HCT116 (cell line): Measurements from ENCODE around the gene SRGN. TPM values are rescaled to one million over a fixed set of nuclear protein-coding genes. Genes with fewer than 3 reads are reported as not detected.

Experiments
- ATAC-seq: fragments of 200-7000 bp; cut with Tn5 transposase; 2 replicates; pipeline ENCODE4 v1.9.1; 2020; ENCODE audit warnings: mild to moderate bottlenecking, moderate library complexity
- BruUV-seq: library from RNA; stranded (reverse); fragments of 400-500 nt; replicated peaks from 2 replicates; lab custom pipeline; 2021; lab: Mats Ljungman, UMichigan
- CTCF ChIA-PET: fragments of 300-600 bp; sonication (Branson Sonifier 250); formaldehyde crosslinking; loops from one replicate; lab custom pipeline; 2021; ENCODE audit warnings: antibody characterized with exemption; lab: Charles Lee
- POLR2A ChIA-PET: fragments of 300-600, 350-600 bp; sonication (Branson Sonifier 250); formaldehyde crosslinking; loops from one replicate; lab custom pipeline; 2021; ENCODE audit warnings: antibody characterized with exemption; lab: Charles Lee
- RAD21 ChIA-PET, 2 experiments: fragments of 300-600 bp; sonication (Branson Sonifier 250); formaldehyde crosslinking; loops; one replicate each; lab custom pipeline; 2023; ENCODE audit warnings: low total read pairs in 2 of 2; ENCODE audit not compliant: uncharacterized antibody in 2 of 2, unreplicated experiment in 2 of 2, low non-redundant PET in 1 of 2; lab: Charles Lee
- DNase-seq: peaks from one replicate; pipeline ENCODE4 v3.0.0-alpha.2; 2010; ENCODE audit warnings: low read depth, low spot score
- H2AFZ ChIP-seq: fragments of 200-600 bp; shearing (Covaris generic), sonication (generic); 2 replicates; pipeline ENCODE4 v1.6.1; 2017; ENCODE audit warnings: low read depth, mixed run types, mixed read lengths, antibody characterized with exemption, low read length; ENCODE audit not compliant: poor library complexity, severe bottlenecking
- H3K27ac ChIP-seq: 2 replicates; pipeline ENCODE4 v1.5.1; 2012; ENCODE audit warnings: low read depth, low read length
- H3K27me3 ChIP-seq: fragments of 200-600 bp; sonication (generic); 2 replicates; pipeline ENCODE4 v1.6.1; 2016; ENCODE audit warnings: mixed run types, low read length, mixed read lengths; ENCODE audit not compliant: insufficient read depth
- H3K36me3 ChIP-seq, 2 experiments: fragments of 200-500 bp in 1 of 2; fragments of 200-600 bp in 1 of 2; sonication (Bioruptor generic) in 1 of 2; sonication (generic) in 1 of 2; 2 replicates each; pipeline versions ENCODE4 v1.5.1 to v1.6.1; 2014 to 2016; ENCODE audit warnings: low read length in 2 of 2, inconsistent platforms in 1 of 2, mixed read lengths in 1 of 2, mixed run types in 1 of 2; ENCODE audit not compliant: insufficient read depth in 2 of 2, control insufficient read depth in 1 of 2
- H3K4me1 ChIP-seq, 2 experiments: fragments of 200-600 bp in 1 of 2; sonication (generic) in 1 of 2; 2 replicates each; pipeline versions ENCODE4 v1.5.1 to v1.6.1; 2012 to 2017; ENCODE audit warnings: low read length in 2 of 2, inconsistent platforms in 1 of 2, mild to moderate bottlenecking in 1 of 2, mixed read lengths in 1 of 2, mixed run types in 1 of 2, moderate library complexity in 1 of 2; ENCODE audit not compliant: insufficient read depth in 2 of 2, control insufficient read depth in 1 of 2
- H3K4me2 ChIP-seq: fragments of 200-600 bp; sonication (generic); 2 replicates; pipeline ENCODE4 v1.6.1; 2017; ENCODE audit warnings: mixed run types, low read length, mixed read lengths
- H3K4me3 ChIP-seq, 2 experiments: fragments of 200-600 bp in 1 of 2; sonication (generic) in 1 of 2; replicated peaks in 1 of 2; 2 replicates each; pipeline ENCODE4 v1.5.1; 2011 to 2016; ENCODE audit warnings: low read length in 2 of 2, control low read depth in 1 of 2, low read depth in 1 of 2, mild to moderate bottlenecking in 1 of 2, mixed read lengths in 1 of 2, mixed run types in 1 of 2
- H3K79me2 ChIP-seq: fragments of 200-600 bp; sonication (generic); 2 replicates; pipeline ENCODE4 v1.6.1; 2017; ENCODE audit warnings: mild to moderate bottlenecking, mixed run types, low read length, moderate library complexity, mixed read lengths; ENCODE audit not compliant: insufficient read depth
- H3K9ac ChIP-seq: fragments of 200-600 bp; sonication (generic); 2 replicates; pipeline ENCODE4 v1.6.1; 2016; ENCODE audit warnings: low read length, mixed read lengths
- H3K9me2 ChIP-seq: fragments of 200-600 bp; sonication (generic), shearing (Covaris generic); 2 replicates; pipeline ENCODE4 v1.6.1; 2017; ENCODE audit warnings: mixed run types, mild to moderate bottlenecking, moderate library complexity; ENCODE audit not compliant: insufficient read depth
- H3K9me3 ChIP-seq, 2 experiments: fragments of 200-500 bp in 1 of 2; fragments of 200-600 bp in 1 of 2; sonication (Bioruptor generic) in 1 of 2; sonication (generic) in 1 of 2; 2 replicates each; pipeline ENCODE4 v1.6.1; 2014 to 2017; ENCODE audit warnings: low read length in 2 of 2, mixed read lengths in 2 of 2, inconsistent platforms in 1 of 2, low read depth in 1 of 2, mild to moderate bottlenecking in 1 of 2, mixed run types in 1 of 2, moderate library complexity in 1 of 2; ENCODE audit not compliant: control insufficient read depth in 1 of 2, insufficient read depth in 1 of 2
- H4K20me1 ChIP-seq: fragments of 200-600 bp; sonication (generic), shearing (Covaris generic); 2 replicates; pipeline ENCODE4 v1.6.1; 2017; ENCODE audit warnings: mixed run types, mild to moderate bottlenecking, moderate library complexity; ENCODE audit not compliant: insufficient read depth
- ATF3 ChIP-seq: IDR thresholded peaks from 2 replicates; pipeline ENCODE4 v1.6.1; 2012
- EGR1 ChIP-seq: IDR thresholded peaks from 2 replicates; pipeline ENCODE4 v1.6.1; 2012; ENCODE audit warnings: low read depth
- ELF1 ChIP-seq: IDR thresholded peaks from 2 replicates; pipeline ENCODE4 v1.6.1; 2012; ENCODE audit warnings: low read depth, borderline replicate concordance
- EZH2 ChIP-seq: fragments of 200-600 bp; sonication (generic); IDR thresholded peaks from 2 replicates; pipeline ENCODE4 v1.6.1; 2017; ENCODE audit warnings: antibody characterized with exemption, mixed run types
- JUND ChIP-seq: IDR thresholded peaks from 2 replicates; pipeline ENCODE4 v1.6.1; 2012
- POLR2AphosphoS5 ChIP-seq: IDR thresholded peaks from 2 replicates; pipeline ENCODE4 v1.6.1; 2011; ENCODE audit warnings: mild to moderate bottlenecking, low read depth, low read length, moderate library complexity
- RAD21 ChIP-seq: IDR thresholded peaks from 2 replicates; pipeline ENCODE4 v1.6.1; 2012; ENCODE audit warnings: low read depth, mild to moderate bottlenecking
- SIN3A ChIP-seq: IDR thresholded peaks from 2 replicates; pipeline ENCODE4 v1.6.1; 2012; ENCODE audit warnings: low read depth
- SRF ChIP-seq: IDR thresholded peaks from 2 replicates; pipeline ENCODE4 v1.6.1; 2012; ENCODE audit warnings: low read depth
- YY1 ChIP-seq: IDR thresholded peaks from 2 replicates; pipeline ENCODE4 v1.6.1; 2011; ENCODE audit warnings: low read length, low read depth, moderate library complexity, mild to moderate bottlenecking; ENCODE audit not compliant: insufficient replicate concordance; ENCODE audit errors: extremely low read depth
- ZNF274 ChIP-seq: fragments of 200-500 bp; sonication (Bioruptor generic); IDR thresholded peaks from 2 replicates; pipeline ENCODE4 v1.6.1; 2014; ENCODE audit warnings: mild to moderate bottlenecking, low read depth, low read length, inconsistent platforms
- intact Hi-C: fragments of 100-400 bp; cut with micrococcal nuclease; formaldehyde crosslinking; loops from 2 replicates; pipeline ENCODE4 v1.10.0; 2022
- total RNA-seq: library from RNA; stranded (reverse); gene quantifications from one replicate; pipeline ENCODE4 v1.2.1, GENCODE V29; 2021; ENCODE audit not compliant: unreplicated experiment
- TF ChIP-seq, protein P1 (sequence below): IDR thresholded peaks from 2 replicates; pipeline ENCODE4 v1.6.1; 2011; ENCODE audit warnings: mild to moderate bottlenecking, low read length, moderate library complexity; ENCODE audit not compliant: insufficient replicate concordance; ENCODE audit errors: extremely low read depth

The SRGN gene
- total RNA-seq, 1 experiment from 2014 or later: 1.8 TPM

DNA sequence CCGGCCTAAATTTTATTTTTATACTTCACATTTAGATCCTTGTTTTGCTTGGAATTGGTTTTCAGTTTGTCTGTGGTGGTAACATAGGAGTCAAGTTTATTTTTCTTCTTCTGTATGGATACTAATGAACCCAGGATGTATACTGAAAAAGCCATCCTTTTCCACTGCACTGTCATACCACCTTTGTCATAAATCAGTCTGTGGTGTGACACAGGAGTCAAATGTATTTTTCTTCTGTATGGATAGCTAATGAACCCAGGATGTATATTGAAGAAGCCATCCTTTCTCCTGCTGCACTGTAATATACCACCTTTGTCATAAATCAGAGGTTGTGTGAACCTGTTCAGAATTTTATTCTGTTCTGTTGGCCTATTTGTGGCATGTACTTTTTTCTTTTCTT, 57.4 kb downstream of the SRGN start (continued):
- TF ChIP-seq SIN3A: no peak
- no peak for TF ChIP-seq POLR2AphosphoS5

GRCh38 chr10:69145864-69146263, 58.0 kb downstream of the SRGN start:
- intact Hi-C loops: no loop called here
- Histone ChIP-seq H2AFZ (no peak overlapping the region), H3K27ac (no peak overlapping the region), H3K4me1 (no peaks in the 10 kb centered on the region), H4K20me1 (no peaks in the 10 kb centered on the region), H3K4me2 (no peak overlapping the region), H3K9ac (no peak overlapping the region), H3K4me3 (no peak overlapping the region), H3K9me2 (no peaks in the 10 kb centered on the region), H3K27me3 (no peaks in the 10 kb centered on the region)
- ChIA-PET POLR2A (no interaction called here), CTCF (no interaction called here)
- BruUV-seq: no TSS peak
- no peak for ATAC-seq
- TF ChIP-seq JUND (no peak), SRF (no peak), EGR1 (no peak)
- TF ChIP-seq, protein P1, sequence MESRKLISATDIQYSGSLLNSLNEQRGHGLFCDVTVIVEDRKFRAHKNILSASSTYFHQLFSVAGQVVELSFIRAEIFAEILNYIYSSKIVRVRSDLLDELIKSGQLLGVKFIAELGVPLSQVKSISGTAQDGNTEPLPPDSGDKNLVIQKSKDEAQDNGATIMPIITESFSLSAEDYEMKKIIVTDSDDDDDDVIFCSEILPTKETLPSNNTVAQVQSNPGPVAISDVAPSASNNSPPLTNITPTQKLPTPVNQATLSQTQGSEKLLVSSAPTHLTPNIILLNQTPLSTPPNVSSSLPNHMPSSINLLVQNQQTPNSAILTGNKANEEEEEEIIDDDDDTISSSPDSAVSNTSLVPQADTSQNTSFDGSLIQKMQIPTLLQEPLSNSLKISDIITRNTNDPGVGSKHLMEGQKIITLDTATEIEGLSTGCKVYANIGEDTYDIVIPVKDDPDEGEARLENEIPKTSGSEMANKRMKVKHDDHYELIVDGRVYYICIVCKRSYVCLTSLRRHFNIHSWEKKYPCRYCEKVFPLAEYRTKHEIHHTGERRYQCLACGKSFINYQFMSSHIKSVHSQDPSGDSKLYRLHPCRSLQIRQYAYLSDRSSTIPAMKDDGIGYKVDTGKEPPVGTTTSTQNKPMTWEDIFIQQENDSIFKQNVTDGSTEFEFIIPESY: no peak
- TF ChIP-seq, all 23 proteins: peak for 0
- RAD21 ChIA-PET: no interaction called here
- DNase-seq: no peak
- H3K79me2 ChIP-seq: peaks cover 62% of the 10 kb centered on the region
- H3K36me3 ChIP-seq: no peaks in the 10 kb centered on the region
- H3K9me3 ChIP-seq: no peaks in the 10 kb centered on the region

GRCh38 chr10:69146759-69147158, 58.9 kb downstream of the SRGN start:
- Histone ChIP-seq H4K20me1 (no peaks in the 10 kb centered on the region), H3K4me3 (no peak overlapping the region), H3K4me2 (no peak overlapping the region), H3K79me2 (peaks cover 58% of the 10 kb centered on the region), H3K9me3 (no peaks in the 10 kb centered on the region), H3K27me3 (no peaks in the 10 kb centered on the region), H3K4me1 (peaks cover 0 to 6% of the 10 kb centered on the region in 2 experiments; a peak in 2 of 4 replicates), H3K9ac (no peak overlapping the region), H3K27ac (no peak overlapping the region), H3K9me2 (no peaks in the 10 kb centered on the region), H3K36me3 (no peaks in the 10 kb centered on the region), H2AFZ (no peak overlapping the region)
- BruUV-seq: no TSS peak
- ChIA-PET RAD21 (no interaction called here), POLR2A (no interaction called here), CTCF (no interaction called here)
- DNase-seq: no peak
- no peak for ATAC-seq
- intact Hi-C loops: no loop called here
- no peak for TF ChIP-seq YY1
- TF ChIP-seq, protein P1: no peak
- TF ChIP-seq SRF: no peak
- no peak for TF ChIP-seq RAD21
- TF ChIP-seq EZH2: no peak
- TF ChIP-seq ELF1: no peak
- no peak for TF ChIP-seq ZNF274
- no peak for TF ChIP-seq ATF3
